NK-92 (cell line): Measurements from ENCODE around the gene CMSS1.
"Not testable (repeated sequence)": the region's sequence is repeated elsewhere in the genome, so short reads cannot be mapped to it uniquely, and the experiment has no call there.

Experiments
- DNase-seq: peaks from one replicate; lab custom pipeline; 2025; ENCODE audit not compliant: unreplicated experiment; lab: John Stamatoyannopoulos, UW

CMSS1 gene

DNA sequence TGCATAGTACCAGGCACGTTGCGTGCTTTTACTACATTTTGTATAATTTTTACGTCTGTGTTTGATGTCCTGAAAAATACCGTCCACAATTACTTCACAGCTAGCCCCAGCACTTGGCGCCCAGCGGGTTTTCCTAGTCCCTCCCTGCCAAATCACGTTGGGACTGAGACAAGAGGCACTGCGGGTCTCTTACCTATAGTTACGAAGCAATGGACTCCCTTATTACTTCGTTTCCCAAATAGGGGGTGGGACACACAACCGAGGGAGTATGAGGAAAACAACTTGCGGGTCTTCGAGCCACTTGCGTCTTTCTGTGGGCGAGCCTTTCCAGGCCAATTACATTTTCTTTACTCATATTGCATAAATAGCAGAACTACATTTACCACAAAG, 620 bp upstream of the CMSS1 start:
- DNase-seq = no peak

- DNase-seq = no peak
Observed at GRCh38 chr3:99818818-99819217, 1.2 kb downstream of the CMSS1 start.

DNA sequence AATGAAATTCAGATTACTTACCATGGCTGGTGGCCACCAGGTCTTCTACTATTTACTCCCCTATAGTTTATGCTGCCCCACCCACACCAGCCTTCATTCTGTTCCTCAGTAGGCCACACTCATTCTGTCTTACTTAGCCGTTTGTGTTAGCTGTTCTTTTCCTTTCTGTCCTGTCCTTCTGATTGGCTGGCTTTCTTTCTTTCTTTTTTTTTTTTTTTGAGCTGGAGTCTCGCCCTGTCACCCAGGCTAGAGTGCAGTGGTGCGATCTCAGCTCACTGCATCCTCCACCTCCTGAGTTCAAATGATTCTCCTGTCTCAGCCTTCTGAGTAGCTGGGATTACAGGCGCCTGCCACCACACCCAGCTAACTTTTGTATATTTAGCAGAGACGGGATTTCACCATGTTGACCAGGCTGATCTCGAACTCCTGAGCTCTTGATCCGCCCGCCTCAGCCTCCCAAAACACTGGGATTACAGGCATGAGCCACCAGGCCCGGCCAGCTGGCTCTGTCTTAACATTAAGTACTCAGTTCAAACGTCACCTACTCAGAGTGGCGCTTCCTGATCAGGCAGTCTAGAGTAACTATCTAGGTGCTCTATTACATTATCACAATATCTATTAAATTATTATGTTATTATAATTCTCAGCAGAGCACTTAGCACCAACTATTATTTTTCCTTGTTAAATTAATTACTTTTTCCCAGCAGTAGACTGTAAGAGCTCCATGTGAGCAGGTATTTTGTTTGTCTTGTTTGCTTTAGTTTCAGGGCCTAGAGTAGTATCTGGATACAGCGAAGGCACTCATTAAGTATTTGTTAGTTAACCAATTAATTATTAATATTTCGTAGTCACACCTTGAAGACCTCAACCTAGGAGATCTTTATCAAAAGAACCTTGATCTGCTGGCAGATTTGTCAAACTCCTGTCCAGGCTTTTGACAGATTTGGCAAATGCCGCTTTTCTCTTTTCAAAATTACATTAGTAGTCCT, 6.4 kb downstream of the CMSS1 start:
- no peak for DNase-seq

- no peak for DNase-seq
Observed at GRCh38 chr3:99825004-99825640, 7.5 kb downstream of the CMSS1 start.

- DNase-seq = no peak
Observed at GRCh38 chr3:99829844-99830243, 12.2 kb downstream of the CMSS1 start.

GRCh38 chr3:99833617-99834205, 16.0 kb downstream of the CMSS1 start:
- no peak for DNase-seq

DNA sequence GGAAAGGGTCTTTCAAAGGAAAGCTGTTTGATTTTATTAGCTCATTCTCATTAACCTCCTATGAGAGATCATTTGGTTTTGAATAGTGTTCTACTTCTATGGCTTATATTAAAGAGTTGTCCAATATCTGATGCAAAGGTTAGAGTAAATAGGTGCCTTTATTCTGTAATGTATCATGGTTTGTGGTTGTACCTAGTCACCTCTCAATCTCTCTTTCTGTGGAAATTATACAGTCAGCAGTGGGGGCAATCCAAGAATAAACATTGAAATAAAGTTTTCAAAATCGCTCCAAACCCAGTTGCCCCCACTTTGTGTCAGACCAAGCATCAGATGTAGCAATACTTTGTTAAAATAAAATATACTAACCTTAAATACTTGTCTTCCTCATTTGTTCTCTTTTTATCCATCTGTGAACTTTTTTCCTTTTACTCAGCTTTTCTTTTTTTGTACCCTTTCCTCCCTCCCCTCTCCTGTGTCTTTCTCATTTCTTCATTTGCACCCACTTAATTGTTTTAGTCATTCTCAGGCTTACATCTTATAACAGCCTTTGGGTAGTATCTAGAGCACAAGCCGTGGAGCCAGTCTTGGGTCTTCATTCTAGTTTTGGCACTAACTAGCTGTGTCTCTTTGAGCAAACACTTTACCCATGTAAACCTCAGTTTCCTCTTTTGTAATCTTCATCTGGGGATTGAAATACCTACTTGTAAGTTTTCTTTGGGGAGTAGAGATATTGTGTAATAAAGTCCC, 16.7 kb downstream of the CMSS1 start:
- DNase-seq = no peak

- DNase-seq = no peak
Observed at GRCh38 chr3:99836681-99837080, 19.0 kb downstream of the CMSS1 start.

- DNase-seq = no peak
Observed at GRCh38 chr3:99837715-99838114, 20.1 kb downstream of the CMSS1 start.

GRCh38 chr3:99838755-99839154, 21.1 kb downstream of the CMSS1 start:
- DNase-seq = no peak

DNA sequence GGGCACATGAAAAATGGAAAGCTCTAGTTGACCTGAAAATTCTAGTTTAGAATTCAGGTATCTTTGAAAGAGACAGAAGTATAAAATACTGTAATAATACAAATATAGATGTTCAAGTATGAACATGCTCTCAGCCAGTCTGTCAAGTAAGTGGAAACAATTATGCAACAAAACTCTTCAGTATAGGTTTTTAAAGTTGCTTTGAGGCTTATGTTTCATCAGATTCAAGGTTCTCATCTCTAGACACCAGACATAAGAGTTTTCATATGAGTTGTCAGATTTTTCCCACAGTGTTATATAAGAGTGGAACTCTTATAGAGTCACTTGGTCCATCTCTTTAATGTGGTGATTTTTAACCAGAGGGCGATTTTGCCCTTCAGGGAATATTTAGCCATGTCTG, 22.0 kb downstream of the CMSS1 start:
- no peak for DNase-seq

- not testable (repeated sequence) for DNase-seq
Observed at GRCh38 chr3:99841949-99842348, 24.3 kb downstream of the CMSS1 start.

DNA sequence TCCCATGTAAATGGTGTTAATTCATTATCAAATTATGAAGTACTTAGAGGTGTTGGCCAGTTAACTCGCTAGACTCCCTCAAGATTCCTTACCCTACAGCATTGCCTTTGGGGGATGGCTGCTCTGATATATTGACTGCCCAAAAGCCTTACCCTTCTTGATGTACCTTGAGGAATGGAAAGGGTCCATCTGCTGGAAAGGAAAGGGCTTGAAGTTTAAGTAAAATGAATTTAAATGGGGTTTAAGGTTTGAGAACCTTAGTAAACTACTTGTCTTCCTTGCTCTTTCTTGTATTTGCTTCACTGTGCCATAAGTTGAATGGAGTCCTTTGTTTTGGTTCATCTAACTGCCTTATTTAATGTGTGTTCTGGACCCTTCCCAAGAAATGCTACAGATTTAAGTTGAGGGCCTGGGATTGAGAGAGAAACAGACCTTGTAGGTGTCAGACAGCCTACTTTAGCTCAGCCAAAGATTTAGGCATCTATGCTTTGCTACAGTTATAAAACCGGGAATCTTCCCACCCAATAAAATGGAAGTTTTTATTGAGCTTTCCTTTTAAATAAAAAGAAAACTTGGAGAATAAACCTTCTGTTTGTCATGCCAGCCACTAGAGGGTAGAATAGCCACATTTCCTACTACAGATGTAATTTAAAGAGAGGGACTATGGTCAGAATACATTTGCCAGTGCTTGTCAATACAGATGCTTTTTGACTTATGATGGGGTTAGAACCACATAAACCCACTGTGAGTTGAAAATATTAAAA, 25.3 kb downstream of the CMSS1 start:
- no peak for DNase-seq

- no peak for DNase-seq
Observed at GRCh38 chr3:99843590-99844258, 26.1 kb downstream of the CMSS1 start.

GRCh38 chr3:99845331-99845730, 27.7 kb downstream of the CMSS1 start:
- DNase-seq = no peak

DNA sequence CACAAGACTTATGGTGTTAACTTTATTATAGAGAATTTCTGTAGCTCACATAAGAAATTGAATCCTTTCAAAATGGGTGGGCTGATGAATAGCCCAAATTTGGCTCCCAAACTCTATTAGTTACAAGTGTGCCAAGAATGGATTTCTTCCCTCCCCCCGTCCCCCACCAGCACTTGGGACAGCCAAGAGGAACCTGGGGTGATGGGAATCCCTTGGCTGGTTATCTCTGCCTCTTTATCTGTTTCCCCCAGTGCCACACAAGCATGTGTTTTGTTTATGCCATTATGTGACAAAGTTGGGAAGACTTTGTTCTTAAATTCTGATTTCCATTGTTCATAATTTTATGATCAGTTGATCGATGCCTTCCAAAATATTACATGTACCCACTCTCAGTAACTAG, 28.3 kb downstream of the CMSS1 start:
- DNase-seq = no peak

GRCh38 chr3:99846477-99847160, 29.0 kb downstream of the CMSS1 start:
- no peak for DNase-seq

- no peak for DNase-seq
Observed at GRCh38 chr3:99848433-99848832, 30.8 kb downstream of the CMSS1 start.

GRCh38 chr3:99850608-99851007, 32.9 kb downstream of the CMSS1 start:
- no peak for DNase-seq
